Upper lobe of right lung (tissue), 1 donor: ENCODE data around the gene EPB41L1. TPM values are rescaled to one million over a fixed set of nuclear protein-coding genes. Genes with fewer than 3 reads are reported as not detected.

Source experiments
- ATAC-seq: fragments of 200-7000 bp; cut with Tn5 transposase; one replicate; pipeline ENCODE4 v1.9.1; 2020; ENCODE audit warnings: mild to moderate bottlenecking, moderate library complexity
- DNase-seq: peaks from one replicate; pipeline ENCODE4 v3.0.0-alpha.2; 2020
- H3K27ac ChIP-seq: fragments of 200-600 bp; one replicate; pipeline ENCODE4 v1.8.0; 2022
- H3K27me3 ChIP-seq: fragments of 200-600 bp; one replicate; pipeline ENCODE4 v1.8.0; 2022; ENCODE audit warnings: mild to moderate bottlenecking
- H3K36me3 ChIP-seq: fragments of 200-600 bp; one replicate; pipeline ENCODE4 v1.8.0; 2022
- H3K4me1 ChIP-seq: fragments of 200-600 bp; one replicate; pipeline ENCODE4 v1.8.0; 2022
- H3K4me3 ChIP-seq: fragments of 200-600 bp; one replicate; pipeline ENCODE4 v1.8.0; 2022; ENCODE audit warnings: mild to moderate bottlenecking
- H3K9me3 ChIP-seq: fragments of 200-600 bp; one replicate; pipeline ENCODE4 v1.8.0; 2022
- CTCF ChIP-seq: fragments of 200-600 bp; IDR thresholded peaks from one replicate; pipeline ENCODE4 v1.8.0; 2022; ENCODE audit warnings: antibody characterized with exemption
- intact Hi-C: fragments of 100-400 bp; cut with DNase I; formaldehyde crosslinking; loops from one replicate; pipeline ENCODE4 v1.11.0; 2022
- total RNA-seq: library from RNA; stranded (reverse); fragmentation: NEBNext Ultra II Directional; extraction: Animal tissue kit (Norgen Biotek cat#: 25700); gene quantifications from one replicate; pipeline ENCODE4 v1.2.1, GENCODE V29; 2021
- donor health status: DM: no; HTN: yes; CAD: no; lungs with severe emphysema.

The EPB41L1 gene
- total RNA-seq, 1 donor from 2014 or later = 61.4 TPM

GRCh38 chr20:36255445-36255844, 100.9 kb downstream of the EPB41L1 start:
- Histone ChIP-seq H3K36me3 (peaks cover 57% of the 10 kb centered on the region), H3K4me1 (no peaks in the 10 kb centered on the region), H3K9me3 (no peaks in the 10 kb centered on the region), H3K4me3 (no peak overlapping the region), H3K27ac (no peak overlapping the region), H3K27me3 (no peaks in the 10 kb centered on the region)
- no peak for DNase-seq
- intact Hi-C loops = no loop called here
- no peak for ATAC-seq
- TF ChIP-seq CTCF = no peak

- Histone ChIP-seq H3K27me3 (no peaks in the 10 kb centered on the region), H3K9me3 (no peaks in the 10 kb centered on the region), H3K36me3 (peaks cover 25% of the 10 kb centered on the region), H3K27ac (no peak overlapping the region), H3K4me3 (no peak overlapping the region), H3K4me1 (no peaks in the 10 kb centered on the region)
- no peak for DNase-seq
- no peak for TF ChIP-seq CTCF
- intact Hi-C loops = no loop called here
- no peak for ATAC-seq
Measured at GRCh38 chr20:36259177-36260061, 104.9 kb downstream of the EPB41L1 start.

- peaks cover 22% of the 10 kb centered on the region for H3K36me3 ChIP-seq
- no peak for ATAC-seq
- intact Hi-C loops = no loop called here
Measured at GRCh38 chr20:36260316-36260715, 105.8 kb downstream of the EPB41L1 start.

GRCh38 chr20:36261389-36262105, 107.0 kb downstream of the EPB41L1 start:
- TF ChIP-seq CTCF = no peak
- Histone ChIP-seq H3K27me3 (no peaks in the 10 kb centered on the region), H3K36me3 (peaks cover 10% of the 10 kb centered on the region), H3K4me3 (no peak overlapping the region), H3K9me3 (no peaks in the 10 kb centered on the region), H3K4me1 (no peaks in the 10 kb centered on the region), H3K27ac (no peak overlapping the region)
- DNase-seq = no peak
- ATAC-seq = no peak
- intact Hi-C loops = no loop called here

More at GRCh38 chr20:36260316-36260715, 105.8 kb downstream of the EPB41L1 start:
- TF ChIP-seq CTCF = no peak
- Histone ChIP-seq H3K4me3 (no peak overlapping the region), H3K27me3 (no peaks in the 10 kb centered on the region), H3K4me1 (no peaks in the 10 kb centered on the region), H3K27ac (no peak overlapping the region), H3K9me3 (no peaks in the 10 kb centered on the region)
- DNase-seq = no peak

- no peaks in the 10 kb centered on the region for H3K27me3 ChIP-seq
- intact Hi-C loops = no loop called here
- no peak for TF ChIP-seq CTCF
- no peaks in the 10 kb centered on the region for H3K9me3 ChIP-seq
- peaks cover under 1% of the 10 kb centered on the region for H3K36me3 ChIP-seq
- no peak for DNase-seq
- ATAC-seq = no peak
- no peak overlapping the region for H3K4me3 ChIP-seq
- H3K4me1 ChIP-seq = no peaks in the 10 kb centered on the region
- H3K27ac ChIP-seq = no peak overlapping the region
Measured at GRCh38 chr20:36262440-36262839, 107.9 kb downstream of the EPB41L1 start.
